GM21723 (cell line): Measurements from ENCODE around the gene DOK1.

Experiments
- ATAC-seq: cut with Tn5 transposase; IDR thresholded peaks from one replicate; pipeline ENCODE4 v1.9.1; 2021; ENCODE audit warnings: mild to moderate bottlenecking, moderate library complexity; ENCODE audit not compliant: unreplicated experiment

The DOK1 gene

DNA sequence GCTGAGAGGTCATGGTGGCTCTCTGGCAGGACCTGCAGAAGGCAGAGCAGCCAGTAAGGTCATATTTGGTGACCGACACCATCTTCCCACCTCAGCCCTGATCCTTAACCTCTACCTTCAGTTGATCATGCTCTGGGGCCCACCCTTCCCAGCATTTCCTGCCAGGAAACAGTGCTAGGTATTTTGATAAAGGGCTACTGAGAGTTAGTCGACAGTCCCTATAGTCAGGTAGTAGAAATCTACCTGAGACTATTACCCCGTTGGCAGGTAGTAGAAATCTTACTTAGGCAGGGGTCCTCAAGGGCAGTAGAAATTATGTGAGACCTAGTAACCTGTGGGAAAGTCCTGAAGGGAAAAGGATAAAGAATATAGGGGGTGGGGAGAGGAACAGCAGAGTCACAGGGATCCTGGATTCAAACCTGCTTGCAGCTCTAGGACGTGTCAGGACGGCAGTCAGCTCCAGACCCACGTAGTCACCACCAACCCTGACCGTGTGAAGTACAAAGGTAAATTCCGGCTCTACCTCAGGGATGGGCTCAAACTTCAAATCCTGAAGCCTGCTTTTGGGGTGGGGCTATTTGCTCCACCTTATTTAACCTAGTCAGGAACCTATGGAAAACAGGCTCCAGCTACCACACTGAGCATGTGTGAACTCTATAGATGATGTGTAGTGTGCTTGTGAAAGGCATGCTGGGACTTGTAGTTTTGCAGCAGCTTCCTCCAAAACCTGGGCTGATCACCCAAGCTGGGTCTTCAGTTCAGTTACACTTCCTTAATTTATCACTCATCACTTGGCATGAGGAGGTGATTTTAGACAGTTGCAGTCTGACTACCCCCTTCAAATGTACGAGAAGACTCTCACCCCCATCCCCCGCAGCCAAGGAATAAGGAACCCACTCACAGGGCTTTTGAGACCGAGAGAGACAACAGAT, 28.5 kb upstream of the DOK1 start, which contains the start of gene DQX1:
Gene DQX1, minus strand, starts transcription at position 515 of the 932 bp plus-strand sequence. Its CDS starts 502 bp downstream, at position 13.
- ATAC-seq, result no peak

DNA sequence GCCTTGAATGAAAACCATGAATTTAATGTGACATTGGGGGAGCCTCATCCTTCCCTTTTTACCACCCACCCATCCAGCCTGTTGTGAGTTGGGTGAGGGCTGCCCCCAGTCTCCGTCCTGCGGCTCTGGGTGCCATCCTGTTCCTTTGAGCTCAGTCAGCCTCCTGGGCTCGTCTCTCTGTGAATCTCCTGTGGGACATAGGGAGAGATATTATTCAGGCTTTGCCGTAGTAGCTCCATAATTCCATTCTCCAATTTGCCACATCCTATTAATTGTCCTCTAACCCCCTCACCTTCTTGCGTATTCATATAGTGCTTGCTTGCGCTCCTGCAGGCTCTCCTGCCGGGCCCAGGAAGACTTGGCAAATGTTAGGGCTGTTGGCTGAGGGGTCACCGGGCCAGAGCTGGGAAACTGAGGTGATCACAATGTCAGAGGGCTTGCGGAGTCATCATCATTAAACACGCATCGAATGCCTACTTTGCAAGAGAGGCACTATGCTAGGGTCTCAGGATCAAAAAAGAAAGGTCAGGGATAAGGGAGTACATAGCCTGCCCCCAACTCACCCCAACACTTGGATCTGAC, 27.8 kb upstream of the DOK1 start:
- no peak for ATAC-seq

- ATAC-seq, result no peak
Observed at GRCh38 chr2:74527741-74528140, 26.8 kb upstream of the DOK1 start.

GRCh38 chr2:74528600-74529356, 25.7 kb upstream of the DOK1 start:
- ATAC-seq, result peak; percentile 11

DNA sequence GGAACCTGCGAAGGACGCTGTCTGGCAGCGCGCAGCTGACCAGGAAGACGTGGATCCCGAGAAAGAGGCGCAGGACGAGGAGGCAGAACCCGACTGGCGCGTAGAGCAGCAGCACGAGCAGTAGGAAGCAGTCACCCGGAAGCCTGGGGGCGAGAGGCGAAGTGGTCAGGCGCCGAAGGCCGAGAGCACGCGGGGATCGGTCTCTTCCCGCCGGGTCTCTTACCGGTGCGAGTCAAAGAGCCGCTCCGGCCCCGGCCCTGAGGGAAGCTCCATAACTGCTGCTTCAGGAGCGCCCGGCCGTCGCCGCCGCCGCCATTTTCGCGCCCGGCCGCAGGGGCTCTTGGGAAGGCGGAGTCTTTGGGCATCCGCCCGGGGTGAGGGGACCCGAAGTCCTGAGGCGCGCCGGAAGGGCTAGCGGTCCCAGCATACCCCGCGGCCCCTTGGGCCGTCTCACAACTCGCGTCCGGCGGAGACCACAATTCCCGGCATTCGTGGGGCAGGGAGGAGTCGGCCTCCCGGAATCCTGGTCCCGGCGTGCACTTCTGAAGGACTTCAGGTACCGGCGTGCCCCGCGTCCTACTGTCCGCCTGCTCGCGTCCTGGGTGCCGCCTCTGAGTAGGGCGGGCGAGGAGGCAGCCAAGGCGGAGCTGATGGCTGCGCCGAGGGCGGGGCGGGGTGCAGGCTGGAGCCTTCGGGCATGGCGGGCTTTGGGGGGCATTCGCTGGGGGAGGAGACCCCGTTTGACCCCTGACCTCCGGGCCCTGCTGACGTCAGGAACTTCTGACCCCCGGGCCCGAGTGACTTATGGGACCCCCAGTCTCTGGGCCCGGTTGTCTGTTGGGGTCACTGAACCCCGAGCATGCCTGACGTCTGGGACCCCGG, 24.9 kb upstream of the DOK1 start, which contains the start of the genes AUP1 and HTRA2:
Gene AUP1, minus strand, starts transcription at position 350 of the 882 bp plus-strand sequence. Its CDS starts 77 bp downstream, at position 273.
Gene HTRA2, plus strand, starts transcription at position 577 of the 882 bp plus-strand sequence. Its CDS starts 74 bp downstream, at position 651.
- ATAC-seq, result peak; percentile 81

- ATAC-seq, result peak; percentile 29
Observed at GRCh38 chr2:74530239-74531187, 24.0 kb upstream of the DOK1 start.

GRCh38 chr2:74531666-74532065, 22.9 kb upstream of the DOK1 start:
- ATAC-seq, result no peak

- ATAC-seq, result no peak
Observed at GRCh38 chr2:74532222-74532621, 22.3 kb upstream of the DOK1 start.

- ATAC-seq, result no peak
Observed at GRCh38 chr2:74533464-74533863, 21.1 kb upstream of the DOK1 start.

DNA sequence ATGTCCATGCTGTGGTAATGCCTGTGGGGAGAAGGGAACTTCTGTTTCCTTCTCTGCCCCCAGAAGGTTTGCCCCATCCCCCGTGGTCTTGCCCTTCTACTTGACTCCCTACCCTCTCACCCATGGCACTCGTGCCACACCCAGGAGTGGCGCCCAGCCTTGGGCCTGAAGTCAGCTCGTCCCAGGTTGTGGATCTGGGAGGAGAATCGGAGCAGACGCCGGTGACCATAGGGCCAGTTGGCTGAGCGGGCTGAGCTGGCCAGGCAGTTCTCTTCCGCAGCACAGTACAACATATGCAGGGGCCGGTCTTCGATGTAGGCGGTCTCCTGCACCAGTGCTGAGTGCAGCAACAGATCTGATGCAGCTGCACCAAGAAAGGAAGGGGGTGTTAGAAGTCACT, 20.1 kb upstream of the DOK1 start:
- no peak for ATAC-seq

GRCh38 chr2:74535440-74535965, 19.0 kb upstream of the DOK1 start:
- ATAC-seq, result no peak

- no peak for ATAC-seq
Observed at GRCh38 chr2:74536166-74536950, 18.2 kb upstream of the DOK1 start.

DNA sequence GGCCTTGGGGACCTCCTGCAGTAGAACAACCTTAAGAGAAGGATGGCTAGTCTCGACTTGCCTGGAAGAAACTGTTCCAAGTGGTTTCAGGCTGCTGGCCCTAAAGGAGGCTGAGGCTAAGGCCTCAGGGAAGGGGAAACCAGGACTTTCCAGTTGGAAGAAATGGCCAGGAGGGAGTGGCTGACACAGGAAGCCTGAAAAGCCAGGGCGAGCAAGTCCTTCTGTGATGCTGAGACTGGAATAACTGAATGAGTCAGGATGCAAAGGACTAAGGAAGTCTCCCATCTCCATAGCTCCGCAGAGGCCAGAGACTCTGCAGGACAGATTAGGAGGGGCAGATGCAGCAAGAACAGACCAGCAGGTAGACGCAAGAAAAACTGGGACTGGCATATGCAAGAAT, 17.4 kb upstream of the DOK1 start:
- ATAC-seq, result no peak

DNA sequence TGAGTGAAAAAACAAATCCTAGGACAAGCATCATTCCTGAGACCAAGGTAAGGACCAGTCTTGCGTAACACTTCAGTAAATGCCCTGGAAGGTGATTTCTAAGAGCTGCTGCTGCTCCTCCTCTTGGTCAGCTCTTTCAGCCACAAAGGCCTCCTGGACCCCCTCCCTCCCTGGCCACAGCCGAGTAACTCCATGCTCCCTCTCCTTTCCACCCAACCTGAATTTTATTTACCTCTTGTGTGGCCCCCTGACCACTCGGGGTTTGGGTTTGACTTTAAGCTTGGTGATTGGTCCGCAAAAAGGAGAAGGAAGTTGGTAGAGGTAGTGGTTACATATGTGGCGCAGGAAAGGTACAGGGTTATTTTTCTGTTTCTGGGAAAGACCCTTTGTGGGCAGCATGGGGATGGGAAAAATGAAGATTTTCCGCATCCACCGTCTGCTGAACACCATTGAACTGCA, 15.6 kb upstream of the DOK1 start:
- ATAC-seq, result no peak

DNA sequence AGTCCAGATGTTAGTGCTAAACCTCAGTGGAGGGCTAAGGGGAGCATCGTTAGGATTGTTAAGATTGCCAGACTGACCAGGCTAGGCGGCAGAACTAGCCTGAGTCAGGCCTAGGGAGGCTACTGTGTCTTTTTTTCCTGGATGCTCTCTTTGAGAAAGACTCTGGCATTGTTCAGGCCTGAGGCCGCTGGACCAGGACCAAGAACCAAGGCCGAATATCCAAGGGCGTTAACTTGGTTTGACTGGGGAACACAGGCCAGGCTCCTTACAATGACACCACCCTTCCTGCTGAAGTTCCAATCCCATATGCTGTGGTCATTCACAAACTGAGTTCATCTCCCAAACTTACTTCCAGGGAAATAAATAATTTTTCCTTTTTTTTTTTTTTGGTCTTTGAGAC, 14.2 kb upstream of the DOK1 start:
- no peak for ATAC-seq

DNA sequence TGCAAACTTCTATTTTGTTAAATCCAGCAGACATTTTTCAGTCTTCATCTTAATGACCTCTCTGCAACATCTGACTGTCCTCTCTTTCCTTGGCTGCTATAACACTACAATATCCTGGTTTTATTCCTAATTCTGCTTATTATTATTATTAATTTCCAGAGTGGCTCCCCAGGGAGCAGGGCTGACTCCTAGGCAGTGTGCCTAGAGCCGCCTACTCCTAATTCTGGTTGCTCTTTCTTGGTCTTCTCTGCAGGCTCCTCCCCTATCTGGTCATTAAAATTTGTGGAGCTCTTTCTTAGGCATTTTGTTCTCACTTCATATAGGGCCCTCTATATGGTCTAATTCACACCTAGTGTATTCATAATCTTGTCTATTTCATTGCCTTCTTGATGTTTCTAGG, 11.5 kb upstream of the DOK1 start:
- no peak for ATAC-seq

DNA sequence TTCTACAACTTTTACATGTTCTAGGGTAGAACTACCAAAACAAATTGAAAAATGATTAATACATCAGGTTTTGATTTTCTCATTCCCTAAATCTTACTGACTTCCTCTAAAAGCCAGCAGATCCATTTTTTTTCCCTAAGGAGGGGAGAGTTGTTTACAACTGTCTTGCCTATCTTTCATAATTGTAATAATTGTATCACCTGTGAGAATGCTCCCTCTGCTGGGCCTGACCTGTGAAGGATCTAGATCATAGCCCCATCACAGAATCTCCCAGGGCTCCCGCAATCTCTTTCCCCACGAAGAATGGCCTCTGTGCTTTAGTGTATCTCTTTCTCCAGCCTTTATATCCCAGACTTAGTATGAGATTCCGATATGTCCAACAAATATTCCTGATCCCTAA, 9.9 kb upstream of the DOK1 start:
- no peak for ATAC-seq

DNA sequence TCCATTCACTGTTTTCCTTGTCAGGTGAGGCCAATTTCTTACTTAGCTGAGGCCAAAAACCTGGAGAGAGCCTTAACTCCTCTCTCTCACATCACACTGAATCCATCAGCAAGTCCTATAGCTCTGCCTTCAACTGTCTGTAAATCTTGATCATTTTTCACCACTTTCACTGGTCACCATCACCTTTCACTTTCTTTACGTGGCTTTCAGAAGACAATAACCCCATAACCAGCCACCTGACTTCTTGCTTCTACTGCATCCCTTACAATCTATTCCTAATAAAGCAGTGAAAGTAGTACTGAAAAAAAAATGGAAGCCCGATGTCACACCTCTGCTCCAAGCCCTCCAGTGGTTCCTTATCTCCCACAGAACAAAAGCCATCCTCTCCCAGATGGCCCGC, 8.5 kb upstream of the DOK1 start:
- ATAC-seq, result no peak
